Non-pigmented ciliary epithelial cell (primary cell): ENCODE data around the gene RCN1.
"Not testable (repeated sequence)": the region's sequence is repeated elsewhere in the genome, so short reads cannot be mapped to it uniquely, and the experiment has no call there.

Experiments used
- DNase-seq: peaks from one replicate; pipeline ENCODE4 v3.0.0-alpha.2; 2010; ENCODE audit warnings: low read depth

RCN1 gene

DNA sequence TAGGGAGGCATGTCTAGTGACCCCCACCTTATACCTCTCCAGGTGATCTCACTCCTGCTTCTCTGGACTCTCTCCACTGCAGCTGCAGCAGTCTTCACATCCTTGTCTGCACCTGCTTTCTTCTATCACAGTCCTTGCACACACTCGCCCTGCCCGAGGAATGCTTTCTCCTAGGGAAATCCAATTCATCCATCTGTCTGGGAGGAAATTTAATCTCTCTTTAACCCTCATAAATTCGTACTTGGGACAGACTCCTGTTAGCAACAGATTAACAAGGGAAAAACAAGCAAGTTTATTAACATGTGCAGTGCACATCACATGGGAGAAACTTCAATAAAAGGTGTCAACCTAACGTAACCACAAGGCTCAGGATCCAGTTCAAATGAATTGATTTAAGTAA, 11.3 kb upstream of the RCN1 start:
- DNase-seq = no peak

- DNase-seq = no peak
Measured at GRCh38 chr11:32080361-32080980, 10.4 kb upstream of the RCN1 start.

DNA sequence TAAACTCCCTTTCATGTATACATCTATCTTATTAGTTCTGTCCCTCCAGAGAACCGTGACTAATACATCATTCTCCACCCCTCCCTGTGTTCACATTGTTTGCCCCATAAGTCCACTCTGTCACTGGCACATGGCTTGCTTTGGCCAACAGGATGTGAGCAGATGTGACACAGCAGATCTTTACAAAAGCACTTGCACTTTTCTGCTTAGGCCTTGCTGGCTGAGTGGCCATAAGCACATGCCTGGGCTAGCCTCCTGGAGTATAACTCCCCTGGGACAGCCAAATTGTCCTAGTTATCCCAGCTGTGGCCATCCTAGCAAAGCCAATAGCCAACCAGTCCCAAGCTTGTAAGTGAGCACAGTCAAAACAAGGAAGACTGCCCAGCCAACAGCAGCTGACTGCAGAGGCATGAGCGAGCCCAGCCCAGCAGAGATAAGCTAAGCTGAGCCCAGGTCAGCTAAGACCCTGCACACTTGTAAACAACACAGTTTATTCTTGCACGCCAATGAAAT, 9.7 kb upstream of the RCN1 start:
- no peak for DNase-seq

DNA sequence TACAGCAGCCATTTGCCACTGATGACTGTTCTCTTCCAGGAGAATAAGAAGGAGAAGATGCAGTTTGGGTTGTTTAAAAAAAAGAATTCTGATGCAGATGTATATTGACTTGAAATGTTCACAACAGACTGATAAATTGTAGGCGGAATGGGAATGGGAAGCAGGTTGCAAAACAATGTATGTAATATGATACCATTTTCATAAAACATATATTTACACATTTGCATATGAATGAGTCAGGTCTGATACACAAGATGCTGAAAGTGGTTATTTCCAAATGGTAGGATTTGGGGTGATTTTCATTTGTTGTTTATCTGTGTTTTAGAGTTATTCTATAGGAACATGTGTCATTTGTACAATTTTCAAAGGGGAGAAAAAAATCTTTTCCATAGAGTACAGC, 9.0 kb upstream of the RCN1 start:
- no peak for DNase-seq

GRCh38 chr11:32082346-32082986, 8.4 kb upstream of the RCN1 start:
- DNase-seq = no peak

DNA sequence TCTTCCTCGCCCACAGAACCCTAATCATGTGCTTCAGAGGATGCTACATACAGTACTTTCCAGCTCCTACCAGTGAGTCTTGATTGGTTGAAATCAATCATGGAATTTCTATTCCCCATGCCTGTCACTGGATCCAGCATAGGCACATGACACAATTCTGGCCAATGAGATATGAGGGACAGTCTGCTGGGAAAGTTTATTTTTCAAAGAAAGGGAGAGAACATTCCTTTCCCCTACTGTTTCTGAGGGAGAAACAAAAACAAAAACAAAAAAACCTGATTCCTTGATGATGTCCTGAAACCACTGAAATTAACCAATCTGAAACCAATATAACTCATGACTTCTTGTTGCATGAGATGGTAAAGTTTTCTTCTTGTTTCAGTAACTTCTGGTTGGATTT, 3.3 kb upstream of the RCN1 start:
- peak; percentile 65 for DNase-seq

- DNase-seq = peak; percentile 81
Measured at GRCh38 chr11:32088117-32088941, 2.5 kb upstream of the RCN1 start.

- no peak for DNase-seq
Measured at GRCh38 chr11:32092581-32093170, 1.8 kb downstream of the RCN1 start.

- no peak for DNase-seq
Measured at GRCh38 chr11:32094923-32095322, 4.0 kb downstream of the RCN1 start.

GRCh38 chr11:32098142-32098903, 7.4 kb downstream of the RCN1 start:
- no peak for DNase-seq

DNA sequence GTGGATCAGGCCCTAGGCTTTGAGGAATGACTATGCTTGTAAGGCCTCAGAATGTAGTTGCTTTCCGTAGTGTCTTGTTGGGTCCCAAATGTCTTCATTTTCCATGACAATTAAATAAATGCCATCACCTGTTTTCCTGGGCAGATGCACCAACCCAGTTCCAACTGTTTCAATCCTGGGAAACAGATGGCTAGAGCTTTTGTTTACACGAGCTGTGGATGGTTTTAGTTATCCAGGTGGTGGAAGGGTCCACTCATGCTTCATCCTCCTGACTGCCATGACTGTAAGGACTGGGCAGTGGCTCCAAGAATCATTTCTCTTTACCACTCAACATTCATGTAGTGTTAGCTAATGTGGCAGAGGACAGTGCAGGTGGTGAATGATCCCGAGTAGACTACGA, 8.6 kb downstream of the RCN1 start:
- DNase-seq = no peak

DNA sequence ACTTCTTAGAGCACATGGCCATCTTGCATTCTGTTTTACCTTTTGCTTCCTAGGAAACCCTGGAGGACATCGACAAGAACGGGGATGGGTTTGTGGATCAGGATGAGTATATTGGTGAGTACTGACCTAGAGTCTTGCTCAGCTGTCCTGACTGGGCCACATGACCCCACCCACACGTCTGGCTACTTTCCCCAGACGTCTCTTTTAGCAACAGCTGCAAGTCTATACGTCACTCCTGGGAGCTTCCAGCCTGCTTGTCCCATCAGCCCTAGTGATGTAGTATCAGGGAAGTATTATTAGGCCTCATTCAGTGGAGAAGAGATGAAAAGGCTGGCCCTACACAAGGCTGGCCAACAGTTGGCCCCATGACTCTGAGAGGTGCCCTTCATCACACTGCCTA, 9.6 kb downstream of the RCN1 start:
- DNase-seq = no peak

GRCh38 chr11:32101791-32102190, 10.9 kb downstream of the RCN1 start:
- DNase-seq = no peak

DNA sequence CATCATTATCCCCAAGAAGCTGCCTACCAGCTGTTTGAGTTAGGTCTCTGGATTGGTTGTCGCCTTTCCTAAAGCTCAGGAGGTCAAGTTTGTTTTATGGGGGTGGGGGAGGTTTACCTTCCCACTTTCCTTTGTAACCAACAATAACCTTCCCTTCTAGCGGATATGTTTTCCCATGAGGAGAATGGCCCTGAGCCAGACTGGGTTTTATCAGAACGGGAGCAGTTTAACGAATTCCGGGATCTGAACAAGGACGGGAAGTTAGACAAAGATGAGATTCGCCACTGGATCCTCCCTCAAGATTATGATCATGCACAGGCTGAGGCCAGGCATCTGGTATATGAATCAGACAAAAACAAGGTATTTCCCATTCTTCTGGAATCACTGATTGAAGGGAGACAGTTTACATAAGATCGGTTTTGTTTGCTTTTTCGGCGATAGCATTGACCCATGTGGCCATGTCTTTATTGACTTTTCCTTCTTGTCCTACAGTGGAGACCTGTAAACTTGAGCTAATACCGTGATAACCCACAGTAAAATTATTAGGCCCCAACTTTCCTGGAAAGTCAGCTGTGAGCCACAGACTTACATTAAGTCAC, 12.3 kb downstream of the RCN1 start:
- DNase-seq = not testable (repeated sequence)

- no peak for DNase-seq
Measured at GRCh38 chr11:32103941-32104340, 13.1 kb downstream of the RCN1 start.

- DNase-seq = no peak
Measured at GRCh38 chr11:32105871-32106560, 15.1 kb downstream of the RCN1 start.

DNA sequence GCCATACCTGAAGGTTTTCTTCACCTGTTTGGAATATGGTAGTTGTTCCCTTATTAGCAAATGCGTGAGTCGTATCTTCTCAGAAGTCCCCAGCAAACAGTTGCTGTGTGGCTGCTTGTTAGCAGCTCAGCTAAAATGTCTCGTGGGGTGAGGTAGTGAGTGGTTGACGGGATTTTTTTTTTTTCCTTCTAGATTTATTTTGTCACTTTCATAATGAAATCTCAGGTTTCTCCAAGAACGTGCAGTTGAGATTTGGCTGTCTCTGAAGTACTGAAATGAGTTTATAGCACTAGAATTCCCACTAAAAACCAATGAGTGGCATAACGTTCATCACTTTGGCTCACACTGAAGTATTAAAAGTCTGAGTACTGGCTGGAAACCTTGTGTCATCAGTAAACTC, 16.8 kb downstream of the RCN1 start:
- DNase-seq = no peak

GRCh38 chr11:32108576-32108975, 17.7 kb downstream of the RCN1 start:
- no peak for DNase-seq

- DNase-seq = peak; percentile 54
Measured at GRCh38 chr11:32109138-32109537, 18.3 kb downstream of the RCN1 start.

DNA sequence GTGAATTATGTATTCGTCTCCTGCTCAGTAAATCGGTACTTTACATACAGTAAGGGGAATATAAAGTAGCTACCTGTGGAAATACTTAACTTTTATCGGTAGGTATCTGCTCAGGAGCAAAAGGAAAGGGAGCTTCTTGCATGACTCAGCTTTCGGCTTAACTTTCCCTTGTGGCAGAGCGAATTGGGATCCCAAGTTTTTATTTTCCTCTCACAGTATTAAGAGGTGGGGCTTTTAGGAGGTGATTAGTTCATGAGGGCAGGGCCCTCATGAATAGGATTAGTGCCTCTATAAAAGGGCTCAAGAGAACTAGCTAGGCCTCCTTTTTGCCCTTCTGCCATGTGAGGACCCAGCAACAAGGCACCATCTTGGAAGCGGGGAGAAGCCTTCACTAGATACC, 18.7 kb downstream of the RCN1 start:
- DNase-seq = no peak

- no peak for DNase-seq
Measured at GRCh38 chr11:32110795-32111194, 19.9 kb downstream of the RCN1 start.
